Spleen (tissue), 7 donors: ENCODE data around the gene KIF21B.

ENCODE experiments used
- POLR2A ChIP-seq, 3 donors: fragments of 450-650 bp; IDR thresholded peaks; one replicate each; pipeline ENCODE4 v1.5.1; 2017; ENCODE audit warnings: antibody characterized with exemption in 3 of 3, mild to moderate bottlenecking in 1 of 3
- TF ChIP-seq, protein P1 (sequence below), 11 experiments: fragments of 200-600 bp in 7 of 11; fragments of 450-650 bp in 4 of 11; sonication (generic) in 4 of 11; IDR thresholded peaks in 8 of 11; conservative IDR thresholded peaks in 3 of 11; 1 replicate in 7 of 11; 2 replicates in 4 of 11; pipeline versions ENCODE4 v1.4.0 to v1.8.0; 2016 to 2021; ENCODE audit warnings: antibody characterized with exemption in 11 of 11, inconsistent platforms in 4 of 11, mild to moderate bottlenecking in 1 of 11
- donor health status: DM: no; HTN: no; CAD: no; lungs with moderate emphysema.
- donor health status: DM: no; HTN: no; CAD: no.
- donor health status: DM: no; HTN: no; CAD: no.

DNA sequence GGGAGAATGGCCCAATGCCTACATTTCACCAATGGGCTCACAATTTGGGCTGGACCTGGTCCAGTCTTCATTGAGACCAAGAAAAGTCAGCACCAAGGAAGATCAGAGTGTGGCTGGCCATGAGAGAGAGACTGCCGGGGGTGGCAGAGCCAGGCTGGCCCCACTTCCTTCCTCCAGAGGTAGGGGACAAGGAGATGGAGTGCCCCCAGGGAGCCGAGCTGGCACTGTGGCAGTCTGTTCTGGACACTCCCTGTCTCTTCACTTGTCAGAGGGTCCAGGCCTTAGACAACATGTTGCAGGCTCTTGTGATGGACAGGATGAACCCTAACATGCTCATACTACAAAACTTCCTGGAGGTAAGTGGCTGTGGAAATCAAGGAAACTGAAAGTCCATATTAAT, 101.1 kb downstream of the KIF21B start:
- TF ChIP-seq, protein P1, sequence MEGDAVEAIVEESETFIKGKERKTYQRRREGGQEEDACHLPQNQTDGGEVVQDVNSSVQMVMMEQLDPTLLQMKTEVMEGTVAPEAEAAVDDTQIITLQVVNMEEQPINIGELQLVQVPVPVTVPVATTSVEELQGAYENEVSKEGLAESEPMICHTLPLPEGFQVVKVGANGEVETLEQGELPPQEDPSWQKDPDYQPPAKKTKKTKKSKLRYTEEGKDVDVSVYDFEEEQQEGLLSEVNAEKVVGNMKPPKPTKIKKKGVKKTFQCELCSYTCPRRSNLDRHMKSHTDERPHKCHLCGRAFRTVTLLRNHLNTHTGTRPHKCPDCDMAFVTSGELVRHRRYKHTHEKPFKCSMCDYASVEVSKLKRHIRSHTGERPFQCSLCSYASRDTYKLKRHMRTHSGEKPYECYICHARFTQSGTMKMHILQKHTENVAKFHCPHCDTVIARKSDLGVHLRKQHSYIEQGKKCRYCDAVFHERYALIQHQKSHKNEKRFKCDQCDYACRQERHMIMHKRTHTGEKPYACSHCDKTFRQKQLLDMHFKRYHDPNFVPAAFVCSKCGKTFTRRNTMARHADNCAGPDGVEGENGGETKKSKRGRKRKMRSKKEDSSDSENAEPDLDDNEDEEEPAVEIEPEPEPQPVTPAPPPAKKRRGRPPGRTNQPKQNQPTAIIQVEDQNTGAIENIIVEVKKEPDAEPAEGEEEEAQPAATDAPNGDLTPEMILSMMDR (IDR thresholded peaks at IDR 0.05 in 8 of 11, conservative IDR thresholded peaks at IDR 0.05 in 3 of 11): no peak
- TF ChIP-seq POLR2A (IDR thresholded peaks at IDR 0.05): no peak
